OCI-LY3 (cell line): ENCODE results near the gene MIGA2.

Source experiments
- EZH2phosphoT487 ChIP-seq: fragments of 200-600 bp; shearing (Covaris generic); IDR thresholded peaks from 2 replicates; pipeline ENCODE4 v1.6.1; 2018; ENCODE audit warnings: antibody characterized with exemption, mixed run types, low read depth
- TF ChIP-seq, protein P1 (sequence below): fragments of 200-600, 300-600 bp; sonication (generic); IDR thresholded peaks from 2 replicates; pipeline ENCODE4 v1.5.1; 2014; ENCODE audit warnings: antibody characterized with exemption, low read length, low read depth

DNA sequence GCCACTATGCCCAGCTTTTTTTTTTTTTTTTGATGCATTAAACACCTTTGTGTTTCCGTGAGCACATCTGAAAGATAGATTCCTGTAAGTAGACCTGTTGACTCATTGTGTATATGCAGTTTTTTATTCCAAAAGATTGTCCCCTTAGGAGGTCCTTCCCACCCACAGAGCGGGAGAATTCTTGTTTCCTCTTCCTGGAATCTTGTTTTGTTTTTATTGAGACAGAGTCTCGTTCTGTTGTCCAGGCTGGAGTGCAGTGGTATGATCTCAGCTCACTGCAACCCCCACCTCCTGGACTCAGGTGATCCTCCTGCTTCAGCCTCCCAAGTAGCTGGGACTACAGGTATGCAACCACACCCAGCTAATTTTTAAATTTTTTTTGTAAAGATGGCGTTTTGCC lies 82.4 kb downstream of the MIGA2 start:
- TF ChIP-seq, protein P1, sequence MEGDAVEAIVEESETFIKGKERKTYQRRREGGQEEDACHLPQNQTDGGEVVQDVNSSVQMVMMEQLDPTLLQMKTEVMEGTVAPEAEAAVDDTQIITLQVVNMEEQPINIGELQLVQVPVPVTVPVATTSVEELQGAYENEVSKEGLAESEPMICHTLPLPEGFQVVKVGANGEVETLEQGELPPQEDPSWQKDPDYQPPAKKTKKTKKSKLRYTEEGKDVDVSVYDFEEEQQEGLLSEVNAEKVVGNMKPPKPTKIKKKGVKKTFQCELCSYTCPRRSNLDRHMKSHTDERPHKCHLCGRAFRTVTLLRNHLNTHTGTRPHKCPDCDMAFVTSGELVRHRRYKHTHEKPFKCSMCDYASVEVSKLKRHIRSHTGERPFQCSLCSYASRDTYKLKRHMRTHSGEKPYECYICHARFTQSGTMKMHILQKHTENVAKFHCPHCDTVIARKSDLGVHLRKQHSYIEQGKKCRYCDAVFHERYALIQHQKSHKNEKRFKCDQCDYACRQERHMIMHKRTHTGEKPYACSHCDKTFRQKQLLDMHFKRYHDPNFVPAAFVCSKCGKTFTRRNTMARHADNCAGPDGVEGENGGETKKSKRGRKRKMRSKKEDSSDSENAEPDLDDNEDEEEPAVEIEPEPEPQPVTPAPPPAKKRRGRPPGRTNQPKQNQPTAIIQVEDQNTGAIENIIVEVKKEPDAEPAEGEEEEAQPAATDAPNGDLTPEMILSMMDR = no peak
- no peak for TF ChIP-seq EZH2phosphoT487
